NCI-H460 (cell line): ENCODE measurements around the gene PDZD7. TPM values are rescaled to one million over a fixed set of nuclear protein-coding genes. Genes with fewer than 3 reads are reported as not detected.
A peak's percentile ranks its signal among the peaks of the same experiment; 100 is the strongest.
"Not testable (repeated sequence)": the region's sequence is repeated elsewhere in the genome, so short reads cannot be mapped to it uniquely, and the experiment has no call there.

Source experiments
- DNase-seq: peaks from one replicate; pipeline ENCODE4 v3.0.0-alpha.2; 2016; ENCODE audit warnings: low read depth; ENCODE audit errors: extremely low read depth
- total RNA-seq: library from RNA; depleted of rRNA; stranded (reverse); fragments of >200 nt; shearing (Covaris generic); gene quantifications from 2 replicates; pipeline ENCODE4 v1.2.3, GENCODE V29; 2014

Gene PDZD7
- total RNA-seq, 1 experiment from 2014 or later = 0.52 TPM

DNA sequence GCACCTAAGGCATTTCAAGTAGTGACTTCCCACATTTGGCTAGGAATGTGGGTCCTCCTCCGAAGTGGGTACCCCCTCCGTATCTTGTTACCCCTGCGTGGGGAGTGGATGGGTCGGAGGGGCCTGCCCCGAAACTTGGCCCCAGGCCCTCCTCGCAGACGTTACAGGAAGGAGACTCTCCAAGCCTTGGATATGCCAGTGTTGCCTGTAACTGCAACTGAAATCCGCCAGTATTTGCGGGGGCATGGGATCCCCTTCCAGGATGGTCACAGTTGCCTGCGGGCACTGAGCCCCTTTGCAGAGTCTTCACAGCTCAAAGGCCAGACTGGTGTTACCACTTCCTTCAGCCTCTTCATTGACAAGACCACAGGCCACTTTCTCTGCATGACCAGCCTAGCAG, 42.8 kb downstream of the PDZD7 start:
- DNase-seq = no peak

DNA sequence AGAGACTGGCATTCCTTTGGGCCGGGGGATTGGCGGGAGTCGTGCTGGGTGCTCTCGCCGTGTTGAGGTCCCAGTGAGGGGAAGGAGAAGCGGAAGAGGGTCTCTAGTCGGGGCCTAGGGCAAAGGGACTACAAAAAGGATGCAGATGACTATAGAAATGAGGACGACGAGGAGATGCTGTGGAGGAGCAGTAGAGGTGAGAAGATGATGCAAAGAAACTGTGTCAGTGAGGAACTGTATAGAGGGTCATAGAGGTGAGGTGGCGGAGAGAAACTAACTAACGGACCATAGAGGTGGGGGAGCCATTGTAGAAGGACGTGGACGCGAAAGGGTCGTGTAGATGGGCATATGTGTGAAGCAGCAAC, 43.3 kb downstream of the PDZD7 start:
- no peak for DNase-seq

- DNase-seq = peak; percentile 72
Measured at GRCh38 chr10:100986952-100987684, 43.8 kb downstream of the PDZD7 start, which contains the start of the genes MRPL43 and TWNK. TSS of gene MRPL43 (minus strand) at chr10:100987497. CDS start at chr10:100987443, 54 bp downstream. TSS of gene TWNK (plus strand) at chr10:100987543. CDS start at chr10:100988211, 668 bp downstream.

- no peak for DNase-seq
Measured at GRCh38 chr10:100986623-100986951, 44.3 kb downstream of the PDZD7 start.

DNA sequence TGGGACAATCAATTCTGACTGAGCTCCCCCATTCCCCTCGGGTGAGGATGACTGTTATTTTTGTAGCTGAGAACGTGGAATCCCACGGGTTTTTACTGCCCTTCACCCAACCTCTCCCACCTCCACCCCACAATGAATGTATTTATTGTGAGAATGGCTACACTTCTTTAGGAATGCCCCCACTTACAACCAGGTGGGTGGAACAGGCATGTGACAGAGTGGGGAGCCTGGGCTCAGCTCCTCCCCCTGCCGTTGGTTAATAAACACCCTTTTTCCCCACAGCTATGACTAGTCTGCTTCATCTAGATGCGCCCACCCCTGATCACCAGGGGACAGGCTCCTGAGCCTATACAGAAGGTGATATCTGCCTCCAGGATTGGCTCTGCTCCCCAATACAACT, 45.6 kb downstream of the PDZD7 start:
- DNase-seq = no peak

DNA sequence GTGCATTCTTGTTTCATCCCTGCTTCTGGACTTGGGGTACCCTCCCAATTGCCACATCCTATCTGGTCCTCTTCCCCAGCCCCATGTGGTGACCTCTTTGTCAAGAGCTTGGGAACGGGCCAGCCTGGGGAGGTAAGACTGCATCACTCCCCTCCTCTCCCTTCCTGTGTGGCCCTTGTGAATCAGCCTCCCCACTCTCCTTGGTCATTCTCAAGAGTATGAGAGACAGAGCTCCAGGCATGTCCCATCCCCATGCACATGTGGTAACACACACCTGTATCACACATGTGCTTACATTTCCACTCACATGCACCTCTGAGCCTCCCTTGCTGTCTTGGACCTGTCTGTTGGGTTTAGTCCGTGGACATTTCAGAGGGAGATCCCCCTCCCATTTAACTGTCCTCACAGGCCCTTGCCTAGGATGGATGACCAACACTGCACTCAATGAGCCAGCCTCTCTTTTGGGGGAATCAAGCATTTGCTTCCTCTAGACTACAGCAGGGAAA, 46.2 kb downstream of the PDZD7 start:
- no peak for DNase-seq

DNA sequence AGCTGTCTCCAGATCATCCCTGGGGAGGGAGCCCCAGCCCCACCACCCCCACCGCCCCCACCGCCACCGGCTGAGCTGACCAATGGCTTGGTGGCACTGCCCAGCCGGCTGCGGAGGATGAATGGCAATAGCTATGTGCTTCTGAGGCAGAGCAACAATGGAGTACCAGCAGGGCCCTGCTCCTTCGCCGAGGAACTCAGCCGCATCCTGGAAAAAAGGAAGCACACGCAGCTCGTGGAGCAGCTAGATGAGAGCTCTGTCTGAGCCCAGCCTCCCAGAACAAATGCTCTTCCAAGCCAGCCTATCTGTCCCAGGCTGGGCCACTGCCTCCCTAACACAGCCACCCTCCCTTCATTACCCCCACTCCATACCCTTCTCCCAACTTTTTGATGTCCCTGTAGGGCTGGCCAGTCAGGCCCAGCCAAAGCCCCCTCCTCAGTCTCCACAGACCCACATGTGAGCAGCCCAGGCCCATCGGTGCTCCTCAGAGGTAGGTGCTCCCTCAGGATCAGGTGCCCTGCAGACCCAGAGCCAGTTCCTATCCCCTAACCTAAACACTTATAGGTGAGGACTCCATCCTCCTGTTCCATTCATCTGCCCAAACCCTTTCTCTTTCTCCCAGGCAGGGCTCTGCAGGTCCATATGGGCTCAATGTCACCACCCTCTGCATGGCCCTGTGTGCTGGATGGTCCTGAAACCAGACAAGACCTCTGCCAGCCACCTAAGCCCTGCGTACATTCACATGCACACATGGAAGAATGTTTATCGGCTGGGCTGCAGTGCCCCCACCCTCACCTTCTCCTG, 46.9 kb downstream of the PDZD7 start:
- no peak for DNase-seq

GRCh38 chr10:100982916-100983830, 47.8 kb downstream of the PDZD7 start:
- DNase-seq = no peak

DNA sequence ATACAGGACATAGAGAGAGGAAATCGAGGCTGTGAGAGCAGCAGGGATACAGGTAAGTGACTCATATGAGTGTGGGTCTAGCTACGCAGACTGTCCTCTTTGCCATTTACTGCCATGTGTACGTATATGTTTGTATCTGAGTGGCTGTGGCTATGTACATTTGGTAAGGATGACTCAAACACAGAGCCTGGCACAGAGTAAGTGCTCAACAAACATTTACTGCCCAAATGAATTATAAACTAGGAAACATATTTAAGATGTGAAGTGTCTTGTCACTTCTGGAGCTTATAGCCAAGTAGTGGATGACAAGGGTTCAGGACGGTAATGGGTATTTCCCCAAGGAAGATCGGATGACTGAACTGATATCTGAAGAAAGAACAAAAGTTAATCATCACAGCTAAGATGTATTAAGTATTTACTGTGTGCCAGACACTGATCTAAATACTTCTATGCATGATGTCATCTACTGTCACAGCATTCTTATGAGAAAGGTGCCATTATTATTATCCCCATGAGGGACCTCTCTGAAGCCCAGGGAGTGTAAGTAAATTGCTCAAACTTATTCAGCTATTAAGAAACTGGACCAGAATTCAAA, 49.7 kb downstream of the PDZD7 start:
- no peak for DNase-seq

DNA sequence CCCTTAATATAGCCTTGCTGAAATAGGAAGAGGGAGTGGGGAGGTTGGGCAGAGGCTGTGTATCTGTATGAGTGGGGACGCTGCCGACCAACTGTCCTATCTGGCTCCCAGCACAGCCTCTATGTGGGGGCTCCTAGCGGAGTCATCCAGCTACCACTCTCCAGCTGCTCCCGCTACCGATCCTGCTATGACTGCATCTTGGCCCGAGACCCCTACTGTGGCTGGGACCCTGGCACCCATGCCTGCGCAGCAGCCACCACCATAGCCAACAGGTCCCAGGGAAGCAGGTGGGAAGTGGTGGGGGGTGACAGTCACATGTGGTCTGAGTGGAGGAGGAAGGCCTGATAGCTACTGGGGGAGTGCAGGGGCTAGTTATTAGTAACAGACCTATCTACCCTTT, 50.2 kb downstream of the PDZD7 start:
- no peak for DNase-seq

- no peak for DNase-seq
Measured at GRCh38 chr10:100980311-100980710, 50.6 kb downstream of the PDZD7 start.

DNA sequence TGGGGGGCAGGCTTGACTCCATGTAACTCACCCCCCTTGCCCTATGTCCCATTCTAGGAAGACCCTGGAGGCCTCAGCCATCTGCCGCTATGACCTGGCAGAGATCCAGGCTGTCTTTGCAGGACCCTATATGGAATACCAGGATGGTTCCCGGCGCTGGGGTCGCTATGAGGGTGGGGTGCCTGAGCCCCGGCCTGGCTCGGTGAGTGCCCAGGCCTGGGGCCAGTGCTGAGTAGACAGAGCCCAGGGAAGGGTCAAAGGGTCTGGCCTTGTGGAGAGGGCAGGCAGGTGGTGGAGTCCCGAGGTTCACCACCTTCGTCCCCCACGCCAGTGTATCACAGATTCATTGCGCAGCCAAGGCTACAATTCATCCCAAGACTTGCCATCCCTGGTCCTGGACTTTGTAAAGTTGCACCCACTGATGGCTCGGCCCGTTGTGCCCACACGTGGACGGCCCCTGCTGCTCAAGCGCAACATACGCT, 51.1 kb downstream of the PDZD7 start:
- no peak for DNase-seq

GRCh38 chr10:100978901-100979195, 52.1 kb downstream of the PDZD7 start:
- DNase-seq = no peak

GRCh38 chr10:100978121-100978900, 52.6 kb downstream of the PDZD7 start:
- no peak for DNase-seq

- DNase-seq = no peak
Measured at GRCh38 chr10:100977436-100977835, 53.5 kb downstream of the PDZD7 start.

- no peak for DNase-seq
Measured at GRCh38 chr10:100976906-100977305, 54.0 kb downstream of the PDZD7 start.

- DNase-seq = not testable (repeated sequence)
Measured at GRCh38 chr10:100975397-100975796, 55.5 kb downstream of the PDZD7 start.

GRCh38 chr10:100972904-100973535, 57.9 kb downstream of the PDZD7 start:
- DNase-seq = no peak
